Neutrophil (primary cell): ENCODE results near the gene SUSD4.

Experiments
- H3K27ac ChIP-seq: fragments of 200-600 bp; sonication (generic); 2 replicates; pipeline ENCODE4 v1.5.1; 2016; ENCODE audit warnings: mild to moderate bottlenecking, moderate library complexity
- H3K27me3 ChIP-seq: fragments of 200-600 bp; sonication (generic); 2 replicates; pipeline ENCODE4 v1.6.0; 2016; ENCODE audit warnings: mild to moderate bottlenecking
- H3K36me3 ChIP-seq: fragments of 200-600 bp; sonication (generic); 2 replicates; pipeline ENCODE4 v1.5.1; 2017
- H3K4me1 ChIP-seq, 2 experiments: fragments of 200-600 bp in 1 of 2; sonication (generic) in 1 of 2; 1 replicate in 1 of 2; 2 replicates in 1 of 2; pipeline versions ENCODE4 v1.5.1 to v1.6.1; 2013 to 2016; ENCODE audit warnings: low read depth in 1 of 2, low read length in 1 of 2, mild to moderate bottlenecking in 1 of 2, moderate library complexity in 1 of 2; ENCODE audit not compliant: control insufficient read depth in 1 of 2, insufficient read depth in 1 of 2
- H3K4me3 ChIP-seq, 2 experiments: fragments of 200-600 bp in 1 of 2; sonication (generic) in 1 of 2; 1 replicate in 1 of 2; 2 replicates in 1 of 2; pipeline ENCODE4 v1.5.1; 2013 to 2016; ENCODE audit warnings: low read depth in 1 of 2, low read length in 1 of 2, mild to moderate bottlenecking in 1 of 2, moderate library complexity in 1 of 2
- H3K9me3 ChIP-seq: fragments of 200-600 bp; sonication (generic); 2 replicates; pipeline ENCODE4 v1.5.1; 2016
- TF ChIP-seq, protein P1 (sequence below): fragments of 200-600 bp; sonication (generic); IDR thresholded peaks from 2 replicates; pipeline ENCODE4 v1.5.1; 2016; ENCODE audit warnings: antibody characterized with exemption

The SUSD4 gene

DNA sequence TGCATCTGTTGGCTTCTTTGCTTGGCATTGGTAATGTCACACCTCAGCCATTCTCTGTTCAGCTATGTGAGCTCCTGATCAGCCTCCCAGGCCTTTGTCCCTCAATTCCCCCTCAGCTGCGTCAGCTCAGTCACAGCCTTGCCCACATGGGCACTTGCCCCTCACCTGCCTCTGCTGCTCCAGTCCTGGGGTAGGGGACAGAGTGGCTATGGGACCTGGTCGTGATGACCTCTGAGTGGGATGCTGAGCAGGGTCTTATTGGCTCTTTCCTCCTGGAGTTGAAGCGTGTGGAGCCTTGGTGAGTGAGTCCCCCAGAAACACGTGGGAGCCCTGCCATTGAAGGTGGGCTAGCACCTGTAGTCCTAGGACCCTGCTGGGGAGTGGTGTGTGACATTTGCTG is 159.6 kb downstream of the SUSD4 start:
- H3K27me3 ChIP-seq, result no peaks in the 10 kb centered on the region
- no peaks in the 10 kb centered on the region for H3K9me3 ChIP-seq
- no peak overlapping the region for H3K4me3 ChIP-seq
- H3K36me3 ChIP-seq, result no peaks in the 10 kb centered on the region
- no peak overlapping the region for H3K27ac ChIP-seq
- TF ChIP-seq, protein P1, sequence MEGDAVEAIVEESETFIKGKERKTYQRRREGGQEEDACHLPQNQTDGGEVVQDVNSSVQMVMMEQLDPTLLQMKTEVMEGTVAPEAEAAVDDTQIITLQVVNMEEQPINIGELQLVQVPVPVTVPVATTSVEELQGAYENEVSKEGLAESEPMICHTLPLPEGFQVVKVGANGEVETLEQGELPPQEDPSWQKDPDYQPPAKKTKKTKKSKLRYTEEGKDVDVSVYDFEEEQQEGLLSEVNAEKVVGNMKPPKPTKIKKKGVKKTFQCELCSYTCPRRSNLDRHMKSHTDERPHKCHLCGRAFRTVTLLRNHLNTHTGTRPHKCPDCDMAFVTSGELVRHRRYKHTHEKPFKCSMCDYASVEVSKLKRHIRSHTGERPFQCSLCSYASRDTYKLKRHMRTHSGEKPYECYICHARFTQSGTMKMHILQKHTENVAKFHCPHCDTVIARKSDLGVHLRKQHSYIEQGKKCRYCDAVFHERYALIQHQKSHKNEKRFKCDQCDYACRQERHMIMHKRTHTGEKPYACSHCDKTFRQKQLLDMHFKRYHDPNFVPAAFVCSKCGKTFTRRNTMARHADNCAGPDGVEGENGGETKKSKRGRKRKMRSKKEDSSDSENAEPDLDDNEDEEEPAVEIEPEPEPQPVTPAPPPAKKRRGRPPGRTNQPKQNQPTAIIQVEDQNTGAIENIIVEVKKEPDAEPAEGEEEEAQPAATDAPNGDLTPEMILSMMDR, result no peak
- peaks cover 0 to under 1% of the 10 kb centered on the region in 2 experiments for H3K4me1 ChIP-seq

- TF ChIP-seq, protein P1, result no peak
- no peaks in the 10 kb centered on the region for H3K9me3 ChIP-seq
- no peaks in the 10 kb centered on the region for H3K27me3 ChIP-seq
- H3K4me3 ChIP-seq, result no peak overlapping the region
- H3K36me3 ChIP-seq, result no peaks in the 10 kb centered on the region
- H3K27ac ChIP-seq, result no peak overlapping the region
- peaks cover 6 to 8% of the 10 kb centered on the region in 2 experiments for H3K4me1 ChIP-seq
These were observed 160.3 kb downstream of the SUSD4 start for GRCh38 chr1:223203694-223204093.

DNA sequence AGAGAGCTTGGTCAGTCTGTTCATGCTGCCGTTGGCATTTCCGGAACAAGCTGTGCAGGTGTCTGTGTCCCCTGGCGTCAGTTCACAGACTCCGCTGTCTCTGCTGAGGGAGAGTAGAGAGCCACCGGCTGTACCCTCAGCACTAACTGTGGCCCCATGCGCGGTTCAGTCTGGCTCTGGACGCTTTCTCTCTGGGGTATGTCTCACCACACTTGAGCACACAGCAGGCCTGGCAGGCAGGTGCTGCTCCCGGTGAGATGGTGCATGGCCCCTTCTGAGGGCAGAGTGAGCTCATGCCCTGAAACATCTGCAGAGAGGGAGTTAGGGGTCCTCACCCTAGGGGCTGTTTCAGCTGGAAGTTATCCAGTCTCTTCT is 161.0 kb downstream of the SUSD4 start:
- H3K4me1 ChIP-seq, result peaks cover 10 to 12% of the 10 kb centered on the region in 2 experiments
- H3K9me3 ChIP-seq, result no peaks in the 10 kb centered on the region
- H3K4me3 ChIP-seq, result no peak overlapping the region
- H3K27me3 ChIP-seq, result no peaks in the 10 kb centered on the region
- H3K36me3 ChIP-seq, result no peaks in the 10 kb centered on the region
- TF ChIP-seq, protein P1, result no peak
- H3K27ac ChIP-seq, result no peak overlapping the region

- no peak overlapping the region for H3K4me3 ChIP-seq
- TF ChIP-seq, protein P1, result no peak
- peaks cover 10 to 12% of the 10 kb centered on the region in 2 experiments for H3K4me1 ChIP-seq
- H3K27ac ChIP-seq, result no peak overlapping the region
- H3K9me3 ChIP-seq, result no peaks in the 10 kb centered on the region
- H3K27me3 ChIP-seq, result no peaks in the 10 kb centered on the region
- no peaks in the 10 kb centered on the region for H3K36me3 ChIP-seq
These were observed 161.5 kb downstream of the SUSD4 start for GRCh38 chr1:223202376-223203033.

- Histone ChIP-seq H3K36me3 (no peaks in the 10 kb centered on the region), H3K4me1 (peaks cover 10 to 12% of the 10 kb centered on the region in 2 experiments), H3K27ac (no peak overlapping the region), H3K27me3 (no peaks in the 10 kb centered on the region), H3K9me3 (no peaks in the 10 kb centered on the region), H3K4me3 (no peak overlapping the region)
- TF ChIP-seq, protein P1, result no peak
These were observed 162.0 kb downstream of the SUSD4 start for GRCh38 chr1:223201967-223202366.
